SJSA1 (cell line): Measurements from ENCODE around the gene ZNF764. TPM values are rescaled to one million over a fixed set of nuclear protein-coding genes. Genes with fewer than 3 reads are reported as not detected.

Experiments
- DNase-seq, 2 experiments: peaks; one replicate each; pipeline ENCODE4 v3.0.0-alpha.2; 2015 to 2020; ENCODE audit warnings: low spot score in 2 of 2, low read depth in 1 of 2
- H3K27ac ChIP-seq: fragments of 250-450 bp; sonication (Bioruptor Pico); 2 replicates; pipeline ENCODE4 v1.5.1; 2020; ENCODE audit warnings: mild to moderate bottlenecking, moderate library complexity
- H3K27me3 ChIP-seq: fragments of 250-450 bp; sonication (Bioruptor Pico); replicated peaks from 2 replicates; pipeline ENCODE4 v1.5.1; 2020; ENCODE audit warnings: mild to moderate bottlenecking, moderate library complexity
- H3K36me3 ChIP-seq: fragments of 250-450 bp; sonication (Bioruptor Pico); 2 replicates; pipeline ENCODE4 v1.5.1; 2020; ENCODE audit warnings: mild to moderate bottlenecking
- H3K4me1 ChIP-seq: fragments of 250-450 bp; sonication (Bioruptor Pico); replicated peaks from 2 replicates; pipeline ENCODE4 v1.6.1; 2021; ENCODE audit warnings: mild to moderate bottlenecking
- H3K4me3 ChIP-seq: fragments of 250-450 bp; sonication (Bioruptor Pico); 2 replicates; pipeline ENCODE4 v1.5.1; 2020; ENCODE audit warnings: mild to moderate bottlenecking
- H3K9me3 ChIP-seq: fragments of 250-450 bp; sonication (Bioruptor Pico); replicated peaks from 2 replicates; pipeline ENCODE4 v1.5.1; 2020; ENCODE audit warnings: mild to moderate bottlenecking
- total RNA-seq: library from RNA; depleted of rRNA; stranded (reverse); fragments of >200 nt; shearing (Covaris generic); gene quantifications from 2 replicates; pipeline ENCODE4 v1.2.3, GENCODE V29; 2014

ZNF764 gene
- total RNA-seq, 1 experiment from 2014 or later: 8.1 TPM

GRCh38 chr16:30566531-30566930 is 8.4 kb upstream of the ZNF764 start:
- no peak for DNase-seq
- Histone ChIP-seq H3K9me3 (no peaks in the 10 kb centered on the region), H3K27ac (no peak overlapping the region), H3K36me3 (no peaks in the 10 kb centered on the region), H3K4me3 (no peak overlapping the region), H3K27me3 (no peaks in the 10 kb centered on the region), H3K4me1 (peaks cover 6% of the 10 kb centered on the region)

- DNase-seq: no peak
- Histone ChIP-seq H3K4me3 (no peak overlapping the region), H3K4me1 (peaks cover 4% of the 10 kb centered on the region), H3K27me3 (no peaks in the 10 kb centered on the region), H3K27ac (no peak overlapping the region), H3K9me3 (no peaks in the 10 kb centered on the region), H3K36me3 (no peaks in the 10 kb centered on the region)
Observed at GRCh38 chr16:30565984-30566383, 7.8 kb upstream of the ZNF764 start.

- no peaks in the 10 kb centered on the region for H3K27me3 ChIP-seq
- no peaks in the 10 kb centered on the region for H3K4me1 ChIP-seq
- H3K9me3 ChIP-seq: no peaks in the 10 kb centered on the region
- no peak for DNase-seq
- no peaks in the 10 kb centered on the region for H3K36me3 ChIP-seq
- no peak overlapping the region for H3K27ac ChIP-seq
- H3K4me3 ChIP-seq: no peak overlapping the region
Observed at GRCh38 chr16:30565526-30565925, 7.4 kb upstream of the ZNF764 start.

- Histone ChIP-seq H3K27ac (no peak overlapping the region), H3K4me1 (peaks cover 4% of the 10 kb centered on the region), H3K9me3 (no peaks in the 10 kb centered on the region), H3K27me3 (no peaks in the 10 kb centered on the region), H3K4me3 (no peak overlapping the region), H3K36me3 (no peaks in the 10 kb centered on the region; the same call in 1 of the 2 replicates)
- DNase-seq: no peak
Observed at GRCh38 chr16:30562021-30562420, 3.8 kb upstream of the ZNF764 start.

GRCh38 chr16:30561089-30561816 is 3.1 kb upstream of the ZNF764 start:
- Histone ChIP-seq H3K4me3 (no peak overlapping the region), H3K36me3 (peaks cover 5% of the 10 kb centered on the region), H3K4me1 (peaks cover 4% of the 10 kb centered on the region), H3K27ac (no peak overlapping the region), H3K9me3 (no peaks in the 10 kb centered on the region), H3K27me3 (no peaks in the 10 kb centered on the region)
- no peak for DNase-seq

- Histone ChIP-seq H3K4me1 (peaks cover 6% of the 10 kb centered on the region), H3K4me3 (no peak overlapping the region), H3K9me3 (no peaks in the 10 kb centered on the region), H3K27ac (no peak overlapping the region), H3K27me3 (no peaks in the 10 kb centered on the region), H3K36me3 (peaks cover 18% of the 10 kb centered on the region)
- DNase-seq: no peak
Observed at GRCh38 chr16:30559690-30560089, 1.5 kb upstream of the ZNF764 start.

GRCh38 chr16:30558789-30559377 is 709 bp upstream of the ZNF764 start:
- Histone ChIP-seq H3K27ac (no peak overlapping the region), H3K36me3 (peaks cover 24% of the 10 kb centered on the region), H3K9me3 (no peaks in the 10 kb centered on the region), H3K4me1 (peaks cover 10% of the 10 kb centered on the region), H3K4me3 (peak overlapping the region; percentile 75), H3K27me3 (no peaks in the 10 kb centered on the region)
- no peak for DNase-seq

- Histone ChIP-seq H3K27me3 (no peaks in the 10 kb centered on the region), H3K36me3 (peaks cover 34% of the 10 kb centered on the region), H3K9me3 (no peaks in the 10 kb centered on the region), H3K27ac (peak overlapping the region; percentile 76), H3K4me1 (peaks cover 10% of the 10 kb centered on the region), H3K4me3 (peak overlapping the region; percentile 75)
- DNase-seq: no peak
Observed at GRCh38 chr16:30557707-30557956, 542 bp downstream of the ZNF764 start.

GRCh38 chr16:30556125-30556473 is 2.1 kb downstream of the ZNF764 start:
- Histone ChIP-seq H3K4me3 (no peak overlapping the region), H3K4me1 (peaks cover 10% of the 10 kb centered on the region), H3K36me3 (peaks cover 34% of the 10 kb centered on the region), H3K27ac (no peak overlapping the region), H3K9me3 (no peaks in the 10 kb centered on the region), H3K27me3 (no peaks in the 10 kb centered on the region)
- DNase-seq: no peak

GRCh38 chr16:30555315-30556124 is 2.7 kb downstream of the ZNF764 start:
- H3K36me3 ChIP-seq: peaks cover 34% of the 10 kb centered on the region
- H3K4me3 ChIP-seq: no peak overlapping the region
- no peaks in the 10 kb centered on the region for H3K9me3 ChIP-seq
- H3K4me1 ChIP-seq: peaks cover 10% of the 10 kb centered on the region
- DNase-seq: no peak
- H3K27ac ChIP-seq: no peak overlapping the region
- no peaks in the 10 kb centered on the region for H3K27me3 ChIP-seq

GRCh38 chr16:30554557-30555314 is 3.4 kb downstream of the ZNF764 start:
- Histone ChIP-seq H3K27me3 (no peaks in the 10 kb centered on the region), H3K4me3 (no peak overlapping the region), H3K4me1 (peaks cover 10% of the 10 kb centered on the region), H3K36me3 (peaks cover 34% of the 10 kb centered on the region), H3K27ac (no peak overlapping the region), H3K9me3 (no peaks in the 10 kb centered on the region)
- no peak for DNase-seq

GRCh38 chr16:30553393-30553899 is 4.7 kb downstream of the ZNF764 start:
- H3K27me3 ChIP-seq: no peaks in the 10 kb centered on the region
- H3K27ac ChIP-seq: no peak overlapping the region
- peaks cover 15% of the 10 kb centered on the region for H3K4me1 ChIP-seq
- H3K4me3 ChIP-seq: no peak overlapping the region
- H3K36me3 ChIP-seq: peaks cover 34% of the 10 kb centered on the region
- H3K9me3 ChIP-seq: no peaks in the 10 kb centered on the region
- DNase-seq: no peak

- H3K9me3 ChIP-seq: no peaks in the 10 kb centered on the region
- peaks cover 34% of the 10 kb centered on the region for H3K36me3 ChIP-seq
- peaks cover 15% of the 10 kb centered on the region for H3K4me1 ChIP-seq
- H3K27ac ChIP-seq: no peak overlapping the region
- no peak overlapping the region for H3K4me3 ChIP-seq
- no peak for DNase-seq
- H3K27me3 ChIP-seq: no peaks in the 10 kb centered on the region
Observed at GRCh38 chr16:30552956-30553355, 5.2 kb downstream of the ZNF764 start.
